ENCODE data around the gene A4GNT.
"Not testable (repeated sequence)": the region's sequence is repeated elsewhere in the genome, so short reads cannot be mapped to it uniquely, and the experiment has no call there.

Gene A4GNT

GRCh38 chr3:138085745-138086144 is 46.4 kb downstream of the A4GNT start:
- not testable (repeated sequence) for H2AK5ac ChIP-seq (ENCODE audit: low read depth, low read length); H2BK120ac ChIP-seq (ENCODE audit: low read depth, low read length); H3K4me3 ChIP-seq (ENCODE audit: low read length in 2 of 2); H3K27me3 ChIP-seq (ENCODE audit: control insufficient read depth in 3 of 3, insufficient read depth in 3 of 3, low read depth in 1 of 3, low read length in 3 of 3); DNase-seq (ENCODE audit: low spot score); H3K4me1 ChIP-seq (ENCODE audit: control insufficient read depth in 2 of 2, insufficient read depth in 1 of 2, low read depth in 1 of 2, low read length in 2 of 2); H3K23ac ChIP-seq (ENCODE audit: low read depth, low read length, poor library complexity); H3K18ac ChIP-seq (ENCODE audit: low read length); H3K9me3 ChIP-seq (replicated peaks in 1 of 2; ENCODE audit: control insufficient read depth in 2 of 2, insufficient read depth in 1 of 2, low read depth in 1 of 2, low read length in 2 of 2); H2BK5ac ChIP-seq (ENCODE audit: low read length); H3K4ac ChIP-seq (ENCODE audit: low read length); H2AFZ ChIP-seq (ENCODE audit: low read length); H4K91ac ChIP-seq (ENCODE audit: low read depth, low read length, poor library complexity); H2BK12ac ChIP-seq (ENCODE audit: low read length); H3K79me1 ChIP-seq (ENCODE audit: low read depth, low read length); H4K8ac ChIP-seq (ENCODE audit: low read depth, low read length); H3K14ac ChIP-seq (ENCODE audit: low read length); H3K27ac ChIP-seq (replicated peaks; ENCODE audit: low read length); H3K4me2 ChIP-seq (ENCODE audit: insufficient read depth, low read length, poor library complexity, severe bottlenecking); H3K9ac ChIP-seq (ENCODE audit: low read depth, low read length, poor library complexity); H2BK15ac ChIP-seq (ENCODE audit: low read length)
- WGBS, 2 donors (ENCODE audit: extremely low coverage in 2 of 2, insufficient read length in 2 of 2, insufficient replicate concordance in 1 of 2), result no CpG with 5 or more reads among the region's 3 CpGs
- peaks cover 34 to 82% of the 10 kb centered on the region in 2 donors for H3K36me3 ChIP-seq (replicated peaks in 1 of 2; ENCODE audit: control insufficient read depth in 2 of 2, insufficient read depth in 2 of 2, low read length in 2 of 2)

GRCh38 chr3:138084196-138084595 is 48.0 kb downstream of the A4GNT start:
- DNase-seq (ENCODE audit: low spot score), result no peak
- Histone ChIP-seq H2BK15ac (ENCODE audit: low read length) (no peak overlapping the region), H4K91ac (ENCODE audit: low read depth, low read length, poor library complexity) (no peak overlapping the region), H3K4me2 (ENCODE audit: insufficient read depth, low read length, poor library complexity, severe bottlenecking) (no peak overlapping the region), H3K23ac (ENCODE audit: low read depth, low read length, poor library complexity) (no peak overlapping the region), H3K4me1 (ENCODE audit: control insufficient read depth in 2 of 2, insufficient read depth in 1 of 2, low read depth in 1 of 2, low read length in 2 of 2) (no peaks in the 10 kb centered on the region), H3K27ac (replicated peaks; ENCODE audit: low read length) (no peak overlapping the region), H3K18ac (ENCODE audit: low read length) (no peak overlapping the region), H3K9me3 (replicated peaks in 1 of 2; ENCODE audit: control insufficient read depth in 2 of 2, insufficient read depth in 1 of 2, low read depth in 1 of 2, low read length in 2 of 2) (peaks cover 2 to 7% of the 10 kb centered on the region in 2 donors), H3K36me3 (replicated peaks in 1 of 2; ENCODE audit: control insufficient read depth in 2 of 2, insufficient read depth in 2 of 2, low read length in 2 of 2) (peaks cover 36 to 87% of the 10 kb centered on the region in 2 donors), H3K9ac (ENCODE audit: low read depth, low read length, poor library complexity) (no peak overlapping the region), H2BK120ac (ENCODE audit: low read depth, low read length) (no peak overlapping the region), H2BK5ac (ENCODE audit: low read length) (no peak overlapping the region), H3K27me3 (ENCODE audit: control insufficient read depth in 3 of 3, insufficient read depth in 3 of 3, low read depth in 1 of 3, low read length in 3 of 3) (no peaks in the 10 kb centered on the region), H4K8ac (ENCODE audit: low read depth, low read length) (no peak overlapping the region), H2AK5ac (ENCODE audit: low read depth, low read length) (no peak overlapping the region), H3K14ac (ENCODE audit: low read length) (no peak overlapping the region), H3K4ac (ENCODE audit: low read length) (no peak overlapping the region), H2AFZ (ENCODE audit: low read length) (no peak overlapping the region), H3K79me1 (ENCODE audit: low read depth, low read length) (no peaks in the 10 kb centered on the region), H2BK12ac (ENCODE audit: low read length) (no peak overlapping the region), H3K4me3 (ENCODE audit: low read length in 2 of 2) (no peak overlapping the region)

- H3K23ac ChIP-seq (ENCODE audit: low read depth, low read length, poor library complexity), result no peak overlapping the region
- H2BK5ac ChIP-seq (ENCODE audit: low read length), result no peak overlapping the region
- H4K91ac ChIP-seq (ENCODE audit: low read depth, low read length, poor library complexity), result no peak overlapping the region
- H3K27me3 ChIP-seq (ENCODE audit: control insufficient read depth in 3 of 3, insufficient read depth in 3 of 3, low read depth in 1 of 3, low read length in 3 of 3), result no peaks in the 10 kb centered on the region
- H4K8ac ChIP-seq (ENCODE audit: low read depth, low read length), result no peak overlapping the region
- peaks cover 36 to 87% of the 10 kb centered on the region in 2 donors for H3K36me3 ChIP-seq (replicated peaks in 1 of 2; ENCODE audit: control insufficient read depth in 2 of 2, insufficient read depth in 2 of 2, low read length in 2 of 2)
- no peak overlapping the region for H3K4me3 ChIP-seq (ENCODE audit: low read length in 2 of 2)
- no peak overlapping the region for H2BK120ac ChIP-seq (ENCODE audit: low read depth, low read length)
- H3K79me1 ChIP-seq (ENCODE audit: low read depth, low read length), result no peaks in the 10 kb centered on the region
- no peak overlapping the region for H3K18ac ChIP-seq (ENCODE audit: low read length)
- H3K4me1 ChIP-seq (ENCODE audit: control insufficient read depth in 2 of 2, insufficient read depth in 1 of 2, low read depth in 1 of 2, low read length in 2 of 2), result no peaks in the 10 kb centered on the region
- H3K27ac ChIP-seq (replicated peaks; ENCODE audit: low read length), result no peak overlapping the region
- no peak overlapping the region for H2BK12ac ChIP-seq (ENCODE audit: low read length)
- H2BK15ac ChIP-seq (ENCODE audit: low read length), result no peak overlapping the region
- H2AK5ac ChIP-seq (ENCODE audit: low read depth, low read length), result no peak overlapping the region
- no peak overlapping the region for H2AFZ ChIP-seq (ENCODE audit: low read length)
- H3K9ac ChIP-seq (ENCODE audit: low read depth, low read length, poor library complexity), result no peak overlapping the region
- H3K4me2 ChIP-seq (ENCODE audit: insufficient read depth, low read length, poor library complexity, severe bottlenecking), result no peak overlapping the region
- no peak overlapping the region for H3K14ac ChIP-seq (ENCODE audit: low read length)
- H3K9me3 ChIP-seq (replicated peaks in 1 of 2; ENCODE audit: control insufficient read depth in 2 of 2, insufficient read depth in 1 of 2, low read depth in 1 of 2, low read length in 2 of 2), result peaks cover 2 to 7% of the 10 kb centered on the region in 2 donors
- H3K4ac ChIP-seq (ENCODE audit: low read length), result no peak overlapping the region
- no peak for DNase-seq (ENCODE audit: low spot score)
Measured at GRCh38 chr3:138082992-138083386, 49.2 kb downstream of the A4GNT start.

GRCh38 chr3:138082085-138082991 is 49.9 kb downstream of the A4GNT start:
- DNase-seq (ENCODE audit: low spot score), result no peak
- no peak overlapping the region for H3K27ac ChIP-seq (replicated peaks; ENCODE audit: low read length)
- no CpG with 5 or more reads among the region's 8 CpGs for WGBS, 2 donors (ENCODE audit: extremely low coverage in 2 of 2, insufficient read length in 2 of 2, insufficient replicate concordance in 1 of 2)

More at GRCh38 chr3:138082085-138082991, 49.9 kb downstream of the A4GNT start:
- H2AK5ac ChIP-seq (ENCODE audit: low read depth, low read length), result no peak overlapping the region
- H2AFZ ChIP-seq (ENCODE audit: low read length), result no peak overlapping the region
- H3K9me3 ChIP-seq (replicated peaks in 1 of 2; ENCODE audit: control insufficient read depth in 2 of 2, insufficient read depth in 1 of 2, low read depth in 1 of 2, low read length in 2 of 2), result peaks cover 2 to 5% of the 10 kb centered on the region in 2 donors
- no peak overlapping the region for H3K14ac ChIP-seq (ENCODE audit: low read length)
- H3K79me1 ChIP-seq (ENCODE audit: low read depth, low read length), result no peaks in the 10 kb centered on the region
- H3K4me2 ChIP-seq (ENCODE audit: insufficient read depth, low read length, poor library complexity, severe bottlenecking), result no peak overlapping the region
- H3K4ac ChIP-seq (ENCODE audit: low read length), result no peak overlapping the region
- H3K4me1 ChIP-seq (ENCODE audit: control insufficient read depth in 2 of 2, insufficient read depth in 1 of 2, low read depth in 1 of 2, low read length in 2 of 2), result no peaks in the 10 kb centered on the region
- no peak overlapping the region for H2BK15ac ChIP-seq (ENCODE audit: low read length)
- H3K23ac ChIP-seq (ENCODE audit: low read depth, low read length, poor library complexity), result no peak overlapping the region
- peaks cover 36 to 87% of the 10 kb centered on the region in 2 donors for H3K36me3 ChIP-seq (replicated peaks in 1 of 2; ENCODE audit: control insufficient read depth in 2 of 2, insufficient read depth in 2 of 2, low read length in 2 of 2)
- no peak overlapping the region for H4K91ac ChIP-seq (ENCODE audit: low read depth, low read length, poor library complexity)
- H3K18ac ChIP-seq (ENCODE audit: low read length), result no peak overlapping the region
- no peak overlapping the region for H3K4me3 ChIP-seq (ENCODE audit: low read length in 2 of 2)
- H2BK5ac ChIP-seq (ENCODE audit: low read length), result no peak overlapping the region
- H3K27me3 ChIP-seq (ENCODE audit: control insufficient read depth in 3 of 3, insufficient read depth in 3 of 3, low read depth in 1 of 3, low read length in 3 of 3), result no peaks in the 10 kb centered on the region
- no peak overlapping the region for H2BK120ac ChIP-seq (ENCODE audit: low read depth, low read length)
- H2BK12ac ChIP-seq (ENCODE audit: low read length), result no peak overlapping the region
- H3K9ac ChIP-seq (ENCODE audit: low read depth, low read length, poor library complexity), result no peak overlapping the region
- no peak overlapping the region for H4K8ac ChIP-seq (ENCODE audit: low read depth, low read length)

Data from neuronal stem cell (in vitro differentiated cells).